DMS114 treated with DMSO at 0.1 percent for 48 hours (cell line): ENCODE data around the gene MKKS.

Experiments
- DNase-seq: peaks from one replicate; lab custom pipeline; 2025; ENCODE audit not compliant: unreplicated experiment; lab: John Stamatoyannopoulos, UW

Gene MKKS

GRCh38 chr20:10370091-10370887, 63.7 kb downstream of the MKKS start:
- no peak for DNase-seq

- no peak for DNase-seq
Measured at GRCh38 chr20:10369723-10370090, 64.3 kb downstream of the MKKS start.

- DNase-seq = no peak
Measured at GRCh38 chr20:10368702-10369041, 65.3 kb downstream of the MKKS start.

DNA sequence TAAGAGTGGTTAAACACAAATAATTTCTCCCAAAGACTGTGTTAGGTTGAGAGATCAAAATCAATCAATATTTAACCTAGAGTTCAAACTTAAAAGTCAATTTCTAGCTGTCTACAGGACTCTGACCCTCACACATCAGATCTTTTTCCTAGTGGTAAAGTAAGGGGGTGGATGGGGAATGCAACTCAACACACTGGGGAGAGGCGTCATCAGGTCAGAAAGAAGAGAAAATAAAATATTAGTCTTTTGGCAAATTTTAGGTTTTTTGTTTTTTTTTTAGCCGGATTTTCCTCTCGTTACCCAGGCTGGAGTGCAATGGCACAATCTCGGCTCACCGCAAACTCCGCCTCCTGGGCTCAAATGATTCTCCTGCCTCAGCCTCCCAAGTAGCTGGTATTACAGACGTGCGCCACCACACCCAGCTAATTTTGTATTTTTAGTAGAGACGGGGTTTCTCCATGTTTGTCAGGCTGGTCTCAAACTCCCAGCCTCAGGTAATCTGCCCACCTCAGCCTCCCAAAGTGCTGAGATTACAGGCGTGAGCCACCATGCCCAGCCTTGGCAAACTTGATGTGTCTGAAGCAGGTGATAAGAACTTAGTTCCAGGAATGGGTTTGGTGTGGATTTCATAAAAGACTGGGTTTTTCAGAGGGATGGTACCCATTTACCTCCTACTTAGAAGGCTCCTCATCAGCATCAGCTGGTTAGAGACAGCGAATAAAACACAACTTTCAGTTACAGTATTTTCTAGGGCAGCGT, 65.9 kb downstream of the MKKS start:
- DNase-seq = no peak

DNA sequence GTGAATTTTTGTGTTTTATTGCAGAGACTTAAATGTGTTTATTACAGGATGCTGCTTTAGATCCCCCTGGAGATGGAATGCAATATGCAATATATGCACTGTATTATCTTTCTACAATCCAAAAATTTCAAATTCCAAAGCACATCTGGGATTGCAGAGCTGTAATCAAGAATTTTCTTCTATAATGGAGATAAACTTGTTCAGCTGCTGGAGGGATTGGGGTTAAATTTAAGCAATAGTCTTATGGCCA, 66.4 kb downstream of the MKKS start:
- DNase-seq = no peak

DNA sequence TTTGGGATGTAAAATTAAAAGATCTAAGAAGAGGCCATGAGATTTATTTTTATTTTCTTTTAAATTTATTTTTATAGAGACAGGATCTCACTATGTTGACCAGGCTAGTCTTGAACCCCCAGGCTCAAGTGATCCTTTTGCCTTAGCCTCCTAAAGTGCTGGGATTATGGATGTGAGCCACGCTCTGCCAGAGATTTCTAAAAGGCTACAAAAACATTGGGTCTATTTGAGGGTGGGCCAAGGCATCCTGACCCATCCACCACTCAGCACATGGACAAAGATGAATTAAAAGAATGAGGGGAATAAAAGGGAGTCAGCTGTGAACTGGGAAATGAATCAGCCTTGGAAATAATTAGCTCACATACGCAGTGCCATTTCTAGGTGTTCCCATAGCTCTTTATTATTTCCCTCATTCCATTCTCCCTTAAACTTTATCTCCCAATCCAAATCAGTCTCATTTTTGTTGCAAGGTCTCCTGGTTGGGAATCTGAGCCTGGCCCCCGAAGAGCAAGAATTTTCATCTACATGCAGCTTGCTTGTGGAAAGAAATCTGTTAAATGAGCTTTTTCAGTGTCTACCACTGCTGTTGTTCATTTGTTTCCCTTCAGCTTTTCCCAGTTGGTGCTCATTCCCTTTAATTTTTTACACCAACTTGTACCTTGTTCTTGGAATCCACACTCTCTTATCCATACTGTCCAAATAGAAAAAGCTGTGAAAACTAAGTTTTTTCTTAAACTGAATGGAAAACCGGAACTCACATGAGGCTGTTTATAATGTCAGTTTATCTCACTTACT, 66.9 kb downstream of the MKKS start:
- no peak for DNase-seq

DNA sequence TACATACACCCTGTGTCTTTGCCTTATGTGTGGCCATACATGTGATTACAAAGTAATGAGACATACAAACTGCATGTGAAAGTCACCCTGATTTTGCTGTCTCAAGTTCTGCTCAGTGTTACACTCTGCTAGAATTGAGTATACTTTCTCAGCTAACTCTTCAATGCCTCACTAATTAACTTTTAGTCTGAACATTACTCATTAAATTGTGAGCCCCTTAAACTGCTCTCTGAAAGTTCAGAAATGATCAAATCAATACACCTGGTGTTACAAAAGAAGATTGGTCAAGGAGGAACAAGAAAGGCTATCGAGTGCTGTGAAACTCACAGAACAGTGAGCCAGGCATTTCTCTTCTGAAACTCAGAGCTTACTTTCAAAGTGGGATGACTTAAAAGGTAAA, 71.3 kb downstream of the MKKS start:
- no peak for DNase-seq

GRCh38 chr20:10360878-10361277, 73.1 kb downstream of the MKKS start:
- no peak for DNase-seq

DNA sequence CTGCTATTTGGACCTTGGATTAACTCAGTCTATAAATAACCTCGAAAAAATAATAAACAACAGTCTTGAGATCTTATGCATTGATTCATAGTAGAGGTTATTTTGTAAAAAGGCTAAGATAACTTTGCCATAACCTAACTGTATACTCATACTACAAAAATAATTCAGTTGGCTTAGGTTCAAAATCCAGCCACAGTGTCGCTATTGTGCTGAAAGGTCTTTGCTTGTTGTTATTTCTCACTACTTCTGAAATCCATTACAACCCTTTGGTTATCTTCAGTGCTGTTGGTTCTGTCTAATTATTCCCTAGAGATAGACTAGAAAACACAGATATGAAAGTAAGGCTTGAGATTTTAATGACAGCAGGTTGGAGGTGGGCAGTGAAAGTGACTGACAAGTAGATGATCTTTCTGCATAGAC, 74.4 kb downstream of the MKKS start:
- no peak for DNase-seq

DNA sequence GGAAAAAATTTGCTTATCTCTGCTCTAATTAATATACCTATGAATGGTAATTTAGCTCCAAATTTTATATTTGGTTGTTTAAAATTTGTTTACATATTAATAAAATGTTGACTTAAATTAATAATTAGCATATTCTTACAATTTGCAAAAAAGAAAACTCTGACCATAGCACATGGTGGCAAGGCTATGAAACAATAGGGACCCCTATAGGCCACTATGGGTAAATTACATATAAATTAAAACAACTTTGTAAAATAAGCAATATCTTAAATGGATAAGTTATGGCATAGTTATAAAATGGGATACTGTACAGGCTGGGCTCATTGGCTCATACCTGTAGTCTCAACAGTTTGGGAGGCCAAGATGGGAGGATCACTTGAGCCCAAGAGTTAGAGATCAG, 76.0 kb downstream of the MKKS start:
- no peak for DNase-seq

- no peak for DNase-seq
Measured at GRCh38 chr20:10357061-10357708, 76.8 kb downstream of the MKKS start.

DNA sequence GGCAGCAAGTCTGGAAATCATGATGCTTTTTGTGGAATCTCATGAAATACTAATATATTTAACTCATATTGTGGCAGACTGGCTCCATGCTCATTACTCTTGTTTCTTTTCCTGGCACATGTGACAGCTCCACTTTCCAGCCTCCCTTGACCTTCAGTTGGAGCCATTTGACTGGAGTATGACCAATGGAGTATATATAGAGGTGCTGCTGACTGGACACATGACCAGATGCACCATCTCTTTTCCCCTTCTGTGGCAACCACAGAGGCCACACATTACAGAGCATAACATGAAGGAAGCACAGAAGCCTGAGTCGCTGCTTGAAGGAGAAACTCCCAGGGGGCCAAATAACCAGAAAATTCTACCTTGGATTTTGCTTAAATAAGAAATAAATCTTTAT, 77.4 kb downstream of the MKKS start:
- no peak for DNase-seq

DNA sequence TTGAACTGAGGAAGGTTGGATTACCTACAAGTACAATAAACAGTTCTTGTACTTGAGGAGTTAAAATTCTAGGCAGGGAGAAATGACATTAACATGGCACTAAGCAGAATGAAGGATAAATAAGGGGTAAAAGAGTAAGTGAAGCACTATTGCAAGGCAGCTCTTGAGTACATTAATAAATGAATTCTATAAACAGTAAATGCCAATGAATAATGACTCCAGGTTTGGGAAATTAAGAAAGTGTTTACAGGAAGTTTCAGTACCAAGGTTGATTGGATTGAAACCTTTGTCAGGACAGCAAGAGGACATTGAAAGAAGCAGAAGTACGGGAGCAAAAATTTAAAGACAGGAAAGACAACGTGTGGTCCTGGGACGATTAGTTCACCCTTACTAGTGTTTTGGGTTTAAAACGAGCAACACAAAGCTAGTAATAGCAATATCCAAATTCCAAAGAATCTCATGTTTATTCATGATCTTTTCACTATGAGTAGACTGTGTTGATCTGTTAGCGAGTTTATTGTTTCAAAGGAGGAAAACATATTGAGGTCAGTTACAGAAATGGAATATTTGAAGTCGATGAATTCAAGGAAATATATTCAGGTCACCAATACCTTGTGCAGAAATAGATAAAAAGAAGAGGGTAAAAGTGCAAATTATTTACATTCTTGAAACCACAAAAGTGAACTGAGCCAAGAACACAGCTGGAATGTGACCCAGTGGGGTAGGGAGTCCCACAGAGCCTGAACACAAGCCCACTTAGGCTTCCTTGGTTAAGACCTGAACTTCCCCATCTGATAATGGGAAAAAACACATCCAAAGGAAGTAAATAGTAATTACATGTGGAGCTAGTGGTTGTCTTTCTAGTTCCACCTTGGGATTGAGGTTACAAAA, 80.8 kb downstream of the MKKS start:
- DNase-seq = no peak
